Measurements from ENCODE around the gene GAST.

- TF ChIP-seq CTCF (conservative IDR thresholded peaks at IDR 0.05; ENCODE audit: low read depth, low read length) (no peak), EZH2 (IDR thresholded peaks at IDR 0.05; ENCODE audit: low read length, unreplicated experiment) (no peak), EZH2phosphoT487 (IDR thresholded peaks at IDR 0.05; ENCODE audit: borderline replicate concordance, low read length) (no peak)
These were observed 5.5 kb downstream of the GAST start for GRCh38 chr17:41717408-41718286.
